Kidney capillary endothelial cell (primary cell): Measurements from ENCODE around the gene NANOS3.
A peak's percentile ranks its signal among the peaks of the same experiment; 100 is the strongest.
"Not testable (repeated sequence)": the region's sequence is repeated elsewhere in the genome, so short reads cannot be mapped to it uniquely, and the experiment has no call there.

Experiments
- DNase-seq: peaks from one replicate; pipeline ENCODE4 v3.0.0-alpha.2; 2018; ENCODE audit warnings: low spot score

NANOS3 gene

DNA sequence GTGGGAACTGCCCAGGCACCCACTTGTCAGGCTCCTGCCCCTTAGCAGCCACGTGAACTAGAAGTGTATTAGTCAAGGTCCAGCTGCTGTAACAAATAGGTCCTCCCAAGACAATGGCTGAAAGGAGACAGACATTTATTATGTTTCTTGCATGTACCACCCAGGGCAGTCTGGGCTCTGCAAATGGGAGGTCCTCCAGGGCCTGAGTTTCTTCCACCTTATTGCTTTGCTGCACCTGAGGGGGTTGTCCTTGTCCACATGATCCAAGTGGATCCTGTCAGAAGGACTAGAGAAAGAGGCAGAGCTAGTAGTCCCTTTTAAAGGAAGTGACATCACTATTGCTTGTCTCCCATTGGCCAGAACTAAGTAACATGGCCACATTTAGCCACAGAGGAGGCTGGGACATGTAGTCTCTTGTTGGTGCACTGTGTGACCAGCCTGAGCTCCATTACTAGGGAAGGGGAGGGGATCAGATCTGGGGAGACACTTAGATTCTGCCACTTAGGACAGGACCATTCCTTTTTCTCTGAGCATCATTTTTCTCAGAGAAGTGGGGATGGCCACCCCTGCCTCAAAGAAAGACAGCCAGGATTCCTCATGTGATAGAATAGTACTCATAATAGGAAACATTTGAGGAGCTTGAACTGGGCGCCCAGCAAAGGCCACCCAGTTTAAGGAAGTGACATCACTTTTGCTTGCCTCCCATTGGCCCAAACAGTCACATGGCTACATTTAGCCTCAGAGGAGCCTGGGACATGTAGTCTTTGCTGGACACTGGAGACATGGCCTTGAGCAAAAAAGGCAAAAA lies 44.2 kb downstream of the NANOS3 start:
- DNase-seq = peak; percentile 47

- not testable (repeated sequence) for DNase-seq
Measured at GRCh38 chr19:13922118-13922517, 45.2 kb downstream of the NANOS3 start.

GRCh38 chr19:13923194-13923987 lies 46.5 kb downstream of the NANOS3 start:
- no peak for DNase-seq

DNA sequence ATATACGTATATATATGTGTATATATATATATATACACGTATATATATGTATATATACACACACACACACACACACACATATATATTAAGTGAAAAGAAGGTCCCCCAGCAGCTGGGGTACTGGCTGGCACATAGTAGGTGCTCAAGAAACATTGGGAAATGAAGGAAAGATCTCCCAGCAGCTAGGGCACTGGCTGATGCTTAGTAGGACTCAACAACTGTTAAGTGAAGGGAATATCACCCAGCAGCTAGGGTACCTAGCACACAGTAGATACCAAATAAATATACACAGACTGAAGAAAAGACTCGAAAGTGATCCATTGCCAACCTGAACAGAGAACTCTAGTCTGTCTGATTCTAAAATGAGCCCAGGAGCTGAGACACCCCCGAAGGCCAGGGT lies 49.1 kb downstream of the NANOS3 start:
- no peak for DNase-seq

GRCh38 chr19:13926715-13927114 lies 49.8 kb downstream of the NANOS3 start:
- no peak for DNase-seq

DNA sequence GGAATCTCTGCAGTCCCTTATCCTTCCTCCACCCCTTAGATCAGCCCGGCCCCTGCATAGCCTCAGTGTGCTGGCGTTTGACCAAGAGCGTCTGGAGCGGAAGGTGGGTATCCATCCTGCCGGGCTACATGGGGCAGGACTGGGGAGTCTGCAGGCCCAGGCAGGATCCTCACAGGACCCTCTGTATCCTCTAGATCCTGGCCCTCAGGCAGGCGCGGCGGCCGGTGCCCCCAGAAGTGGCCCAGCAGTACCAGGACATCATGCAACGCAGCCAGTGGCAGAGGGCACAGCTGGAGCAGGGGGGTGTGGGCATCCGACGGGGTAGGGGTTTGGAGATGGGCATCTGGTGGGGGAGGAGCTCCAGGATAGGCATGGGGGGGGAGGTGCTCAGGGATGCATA lies 52.4 kb downstream of the NANOS3 start:
- DNase-seq = no peak

GRCh38 chr19:13929956-13930355 lies 53.0 kb downstream of the NANOS3 start:
- DNase-seq = no peak
